OCI-LY3 (cell line): ENCODE data around the gene NR4A1.
A peak's percentile ranks its signal among the peaks of the same experiment; 100 is the strongest.

Source experiments
- H2AFZ ChIP-seq: fragments of 200-600, 300-600 bp; shearing (Covaris generic); 2 replicates; pipeline ENCODE4 v1.6.0; 2014; ENCODE audit warnings: antibody characterized with exemption, low read depth, low read length
- H3K27ac ChIP-seq: fragments of 200-600, 300-600 bp; sonication (generic); 2 replicates; pipeline ENCODE4 v1.5.1; 2014; ENCODE audit warnings: mild to moderate bottlenecking, low read length, moderate library complexity, mixed read lengths
- H3K27me3 ChIP-seq: fragments of 200-600, 300-600 bp; sonication (generic); 2 replicates; pipeline ENCODE4 v1.6.1; 2014; ENCODE audit warnings: low read depth, low read length, mixed read lengths
- H3K36me3 ChIP-seq: fragments of 200-600, 300-600 bp; sonication (generic); replicated peaks from 2 replicates; pipeline ENCODE3; 2014; ENCODE audit warnings: low read depth, low read length, mixed read lengths
- H3K4me1 ChIP-seq: fragments of 300-600, 200-600 bp; sonication (generic); 2 replicates; pipeline ENCODE4 v1.6.1; 2014; ENCODE audit warnings: low read length, mixed read lengths
- H3K4me2 ChIP-seq: fragments of 200-600, 300-600 bp; sonication (generic); 2 replicates; pipeline ENCODE4 v1.6.1; 2014; ENCODE audit warnings: low read length, mixed read lengths
- H3K4me3 ChIP-seq: fragments of 300-600, 200-600 bp; sonication (generic); 2 replicates; pipeline ENCODE4 v1.5.1; 2014; ENCODE audit warnings: antibody characterized with exemption, mild to moderate bottlenecking, low read length, moderate library complexity
- H3K79me2 ChIP-seq: fragments of 300-600, 200-600 bp; shearing (Covaris generic); 2 replicates; pipeline ENCODE4 v1.6.1; 2014; ENCODE audit warnings: mild to moderate bottlenecking, low read length, mixed read lengths
- H3K9ac ChIP-seq: fragments of 300-600, 200-600 bp; shearing (Covaris generic); 2 replicates; pipeline ENCODE4 v1.6.0; 2014; ENCODE audit warnings: mild to moderate bottlenecking, low read length, moderate library complexity
- H3K9me3 ChIP-seq: fragments of 200-600, 300-600 bp; shearing (Covaris generic); 2 replicates; pipeline ENCODE4 v1.6.1; 2014; ENCODE audit warnings: low read length, mixed read lengths; ENCODE audit not compliant: insufficient read depth
- H4K20me1 ChIP-seq: fragments of 200-600, 300-600 bp; sonication (generic); 2 replicates; pipeline ENCODE4 v1.6.1; 2016; ENCODE audit warnings: low read length, mixed read lengths; ENCODE audit not compliant: insufficient read depth
- EZH2phosphoT487 ChIP-seq: fragments of 200-600 bp; shearing (Covaris generic); IDR thresholded peaks from 2 replicates; pipeline ENCODE4 v1.6.1; 2018; ENCODE audit warnings: antibody characterized with exemption, mixed run types, low read depth
- TF ChIP-seq, protein P1 (sequence below): fragments of 200-600, 300-600 bp; sonication (generic); IDR thresholded peaks from 2 replicates; pipeline ENCODE4 v1.5.1; 2014; ENCODE audit warnings: antibody characterized with exemption, low read length, low read depth

The NR4A1 gene

DNA sequence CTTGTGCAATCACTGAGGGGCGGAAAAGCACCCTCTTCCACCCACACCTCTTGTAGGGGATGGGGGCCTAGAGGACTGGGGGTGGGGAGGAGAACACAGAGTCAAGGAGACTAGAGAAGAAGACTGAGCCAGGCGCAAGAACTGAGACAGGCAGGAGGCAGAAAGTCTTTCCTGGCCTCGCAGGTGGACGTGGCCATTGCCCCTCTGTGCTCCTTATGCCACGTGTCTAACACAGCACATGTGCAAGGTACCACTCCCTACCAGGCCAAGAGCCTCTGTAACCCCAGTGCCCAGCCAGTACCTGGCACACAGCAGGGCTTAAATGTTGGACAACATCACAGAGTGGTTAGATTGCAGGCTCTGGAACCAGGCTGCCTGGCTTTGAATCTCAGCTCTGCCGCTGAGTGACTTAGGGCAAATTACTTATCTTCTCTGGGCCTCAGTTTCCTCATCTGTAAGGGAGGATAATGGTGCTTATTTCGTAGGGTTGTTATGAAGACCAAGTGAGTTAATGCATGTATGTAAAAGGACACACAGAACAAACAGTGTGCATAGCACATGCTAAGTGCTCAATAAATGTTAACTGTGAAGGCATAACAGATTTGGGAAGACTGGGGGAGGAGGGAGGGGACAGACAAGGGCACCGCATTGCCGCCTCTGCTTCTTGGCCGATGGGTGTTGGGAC, 45.9 kb upstream of the NR4A1 start:
- H3K4me3 ChIP-seq, result peak overlapping the region; percentile 66
- no peaks in the 10 kb centered on the region for H4K20me1 ChIP-seq
- peaks cover 27% of the 10 kb centered on the region for H3K4me1 ChIP-seq
- H2AFZ ChIP-seq, result peak overlapping the region; percentile 22; the same call in 1 of the 2 replicates
- peak overlapping the region; percentile 74 for H3K4me2 ChIP-seq
- H3K9ac ChIP-seq, result peak overlapping the region; percentile 40
- H3K79me2 ChIP-seq, result no peaks in the 10 kb centered on the region
- TF ChIP-seq, protein P1, sequence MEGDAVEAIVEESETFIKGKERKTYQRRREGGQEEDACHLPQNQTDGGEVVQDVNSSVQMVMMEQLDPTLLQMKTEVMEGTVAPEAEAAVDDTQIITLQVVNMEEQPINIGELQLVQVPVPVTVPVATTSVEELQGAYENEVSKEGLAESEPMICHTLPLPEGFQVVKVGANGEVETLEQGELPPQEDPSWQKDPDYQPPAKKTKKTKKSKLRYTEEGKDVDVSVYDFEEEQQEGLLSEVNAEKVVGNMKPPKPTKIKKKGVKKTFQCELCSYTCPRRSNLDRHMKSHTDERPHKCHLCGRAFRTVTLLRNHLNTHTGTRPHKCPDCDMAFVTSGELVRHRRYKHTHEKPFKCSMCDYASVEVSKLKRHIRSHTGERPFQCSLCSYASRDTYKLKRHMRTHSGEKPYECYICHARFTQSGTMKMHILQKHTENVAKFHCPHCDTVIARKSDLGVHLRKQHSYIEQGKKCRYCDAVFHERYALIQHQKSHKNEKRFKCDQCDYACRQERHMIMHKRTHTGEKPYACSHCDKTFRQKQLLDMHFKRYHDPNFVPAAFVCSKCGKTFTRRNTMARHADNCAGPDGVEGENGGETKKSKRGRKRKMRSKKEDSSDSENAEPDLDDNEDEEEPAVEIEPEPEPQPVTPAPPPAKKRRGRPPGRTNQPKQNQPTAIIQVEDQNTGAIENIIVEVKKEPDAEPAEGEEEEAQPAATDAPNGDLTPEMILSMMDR, result no peak
- no peak for TF ChIP-seq EZH2phosphoT487
- H3K27ac ChIP-seq, result no peak overlapping the region
- H3K9me3 ChIP-seq, result no peaks in the 10 kb centered on the region
- no peaks in the 10 kb centered on the region for H3K36me3 ChIP-seq
- H3K27me3 ChIP-seq, result peaks cover 27% of the 10 kb centered on the region

DNA sequence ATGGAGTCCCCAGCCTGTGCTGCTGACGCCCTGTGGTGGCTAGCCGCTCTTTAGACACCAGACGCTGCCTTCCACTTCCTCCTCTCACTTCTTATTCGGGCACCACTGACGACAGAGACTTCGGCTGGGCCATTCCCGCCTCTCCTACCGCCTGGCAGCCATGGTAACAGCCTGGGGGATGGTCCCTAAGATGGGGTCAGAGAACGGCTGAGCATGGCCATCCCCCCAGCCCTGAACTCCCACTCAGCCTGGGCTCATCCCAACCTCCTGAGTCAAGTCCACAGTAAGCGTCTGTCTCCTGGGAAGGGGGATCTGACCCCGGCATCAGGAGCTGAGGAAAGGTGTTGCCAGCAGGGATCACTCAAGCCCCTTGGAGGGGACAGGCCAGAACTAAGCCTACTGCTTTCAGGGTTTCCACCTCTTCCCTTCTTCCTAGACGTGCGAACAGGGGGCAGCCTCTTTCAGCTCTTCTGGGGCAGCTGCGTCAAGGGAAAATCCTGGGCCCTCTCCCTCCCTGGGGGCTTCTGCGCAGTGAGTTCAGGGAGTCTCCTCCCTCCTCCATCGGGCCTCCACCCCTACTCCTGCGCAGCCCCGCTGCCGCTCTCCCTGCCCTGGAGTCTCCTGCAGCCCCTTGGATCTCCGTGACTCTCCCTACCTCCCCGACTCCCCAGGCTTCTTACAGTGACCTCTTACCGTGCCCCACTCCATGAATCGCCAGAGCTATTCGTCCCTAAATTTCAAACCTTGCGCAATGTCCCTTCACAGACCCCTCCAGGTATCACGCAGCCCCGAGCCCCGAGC, 45.1 kb upstream of the NR4A1 start:
- no peaks in the 10 kb centered on the region for H3K36me3 ChIP-seq
- H3K4me3 ChIP-seq, result peak overlapping the region; percentile 66
- H2AFZ ChIP-seq, result peak overlapping the region; percentile 22
- H3K4me1 ChIP-seq, result peaks cover 27% of the 10 kb centered on the region
- H3K79me2 ChIP-seq, result no peaks in the 10 kb centered on the region
- TF ChIP-seq EZH2phosphoT487, result no peak
- TF ChIP-seq, protein P1, result no peak
- peak overlapping the region; percentile 38 for H3K9ac ChIP-seq
- peak overlapping the region; percentile 74 for H3K4me2 ChIP-seq
- peak overlapping the region; percentile 30; the same call in 1 of the 2 replicates for H3K27ac ChIP-seq
- H3K9me3 ChIP-seq, result no peaks in the 10 kb centered on the region
- H3K27me3 ChIP-seq, result peaks cover 27% of the 10 kb centered on the region
- no peaks in the 10 kb centered on the region for H4K20me1 ChIP-seq

GRCh38 chr12:52006726-52007157, 44.5 kb upstream of the NR4A1 start, which contains the start of gene TAMALIN:
TAMALIN (plus strand) TSS chr12:52006946; CDS start chr12:52007020, 74 bp downstream.
- Histone ChIP-seq H3K9ac (peak within 1 kb of the TSS; percentile 38), H2AFZ (peak within 1 kb of the TSS; percentile 6), H3K27ac (peak within 1 kb of the TSS; percentile 30; the same call in 1 of the 2 replicates), H3K36me3 (no peaks in the 10 kb centered on the region), H3K79me2 (no peaks in the 10 kb centered on the region), H3K4me1 (peaks cover 27% of the 10 kb centered on the region), H3K4me3 (peak within 1 kb of the TSS; percentile 66), H3K4me2 (peak within 1 kb of the TSS; percentile 74), H3K27me3 (peaks cover 27% of the 10 kb centered on the region), H3K9me3 (no peaks in the 10 kb centered on the region), H4K20me1 (no peaks in the 10 kb centered on the region)
- TF ChIP-seq EZH2phosphoT487, result no peak
- TF ChIP-seq, protein P1, result no peak
